Keratinocyte (primary cell): ENCODE measurements around the gene CACNG5.

Experiments
- EZH2 ChIP-seq: IDR thresholded peaks from one replicate; pipeline ENCODE4 v1.6.1; 2012; ENCODE audit warnings: inconsistent platforms, mild to moderate bottlenecking, low read length, moderate library complexity
- TF ChIP-seq, protein P1 (sequence below), 3 experiments: IDR thresholded peaks in 1 of 3; conservative IDR thresholded peaks in 1 of 3; optimal IDR thresholded peaks in 1 of 3; 2 replicates in 2 of 3; 3 replicates in 1 of 3; pipeline versions ENCODE3 to v1.5.1; 2011; ENCODE audit warnings: low read length in 3 of 3, mild to moderate bottlenecking in 3 of 3, moderate library complexity in 2 of 3, control low read depth in 1 of 3, inconsistent platforms in 1 of 3; ENCODE audit not compliant: insufficient read depth in 2 of 3; ENCODE audit errors: extremely low read depth in 1 of 3

DNA sequence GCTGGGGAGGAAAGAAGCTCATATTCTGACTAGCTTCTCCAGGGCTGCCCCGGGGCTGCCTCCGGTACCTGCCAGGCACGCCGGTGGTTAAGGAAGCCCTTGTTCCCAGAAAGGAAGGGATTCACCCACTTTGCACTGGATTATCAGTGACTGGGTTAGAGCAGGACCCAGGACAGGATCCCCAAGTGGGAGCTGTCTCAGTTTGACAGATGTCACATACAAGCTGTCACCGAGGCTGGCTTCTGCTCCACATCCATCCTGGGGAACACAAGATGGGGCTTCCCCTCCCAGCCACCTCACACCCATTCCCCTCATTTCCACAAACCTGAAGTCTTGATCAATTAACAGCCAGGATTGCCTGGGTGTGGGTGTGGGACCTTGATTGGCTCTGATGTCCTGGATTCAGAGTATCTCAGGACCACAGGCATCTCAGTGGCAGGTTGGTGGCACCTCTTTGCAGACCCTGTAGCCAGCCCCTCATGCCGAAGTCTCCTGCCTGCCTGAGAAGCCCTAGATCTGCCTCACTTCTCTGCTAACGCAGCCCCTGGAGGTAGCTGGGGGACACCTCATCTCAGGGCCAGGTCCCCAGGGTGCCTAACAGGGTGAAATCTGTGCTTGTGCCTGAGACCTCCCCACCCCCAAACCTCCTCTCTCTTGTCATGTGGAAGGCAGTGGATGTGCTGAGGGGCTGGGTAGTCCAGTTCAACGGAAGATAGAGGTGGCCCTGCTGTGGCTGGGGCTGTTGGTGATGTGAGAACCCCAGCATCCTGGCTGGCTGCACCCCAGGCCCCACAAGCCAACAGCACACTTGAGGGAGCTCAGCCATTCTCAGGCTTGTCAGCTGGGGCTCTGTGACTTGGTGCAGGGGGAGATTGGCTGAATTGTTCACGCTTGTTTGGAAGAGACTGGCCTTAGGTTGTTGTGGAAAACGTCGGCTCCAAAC is 1.4 kb downstream of the CACNG5 start:
- TF ChIP-seq, protein P1, sequence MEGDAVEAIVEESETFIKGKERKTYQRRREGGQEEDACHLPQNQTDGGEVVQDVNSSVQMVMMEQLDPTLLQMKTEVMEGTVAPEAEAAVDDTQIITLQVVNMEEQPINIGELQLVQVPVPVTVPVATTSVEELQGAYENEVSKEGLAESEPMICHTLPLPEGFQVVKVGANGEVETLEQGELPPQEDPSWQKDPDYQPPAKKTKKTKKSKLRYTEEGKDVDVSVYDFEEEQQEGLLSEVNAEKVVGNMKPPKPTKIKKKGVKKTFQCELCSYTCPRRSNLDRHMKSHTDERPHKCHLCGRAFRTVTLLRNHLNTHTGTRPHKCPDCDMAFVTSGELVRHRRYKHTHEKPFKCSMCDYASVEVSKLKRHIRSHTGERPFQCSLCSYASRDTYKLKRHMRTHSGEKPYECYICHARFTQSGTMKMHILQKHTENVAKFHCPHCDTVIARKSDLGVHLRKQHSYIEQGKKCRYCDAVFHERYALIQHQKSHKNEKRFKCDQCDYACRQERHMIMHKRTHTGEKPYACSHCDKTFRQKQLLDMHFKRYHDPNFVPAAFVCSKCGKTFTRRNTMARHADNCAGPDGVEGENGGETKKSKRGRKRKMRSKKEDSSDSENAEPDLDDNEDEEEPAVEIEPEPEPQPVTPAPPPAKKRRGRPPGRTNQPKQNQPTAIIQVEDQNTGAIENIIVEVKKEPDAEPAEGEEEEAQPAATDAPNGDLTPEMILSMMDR (optimal IDR thresholded peaks at IDR 0.05 in 1 of 3, IDR thresholded peaks at IDR 0.05 in 1 of 3, conservative IDR thresholded peaks at IDR 0.05 in 1 of 3; ENCODE audit: extremely low read depth in 1 of 3, insufficient read depth in 2 of 3, low read length in 3 of 3) = no peak
- no peak for TF ChIP-seq EZH2
